Prostate gland (tissue), 2 donors: Measurements from ENCODE around the gene DIPK1C. TPM values are rescaled to one million over a fixed set of nuclear protein-coding genes. Genes with fewer than 3 reads are reported as not detected.

Experiments
- DNase-seq: peaks from one replicate; pipeline ENCODE4 v3.0.0-alpha.2; 2019; ENCODE audit warnings: low spot score
- H3K27ac ChIP-seq, 2 donors: fragments of 200-600 bp; sonication (generic); 2 replicates each; pipeline ENCODE4 v1.5.1; 2017 to 2019
- H3K27me3 ChIP-seq: fragments of 200-600 bp; sonication (generic); replicated peaks from 2 replicates; pipeline ENCODE4 v1.5.1; 2019; ENCODE audit not compliant: insufficient read depth
- H3K36me3 ChIP-seq, 2 donors: fragments of 200-600 bp; sonication (generic); 1 replicate in 1 of 2; 2 replicates in 1 of 2; pipeline versions ENCODE4 v1.5.1 to v1.8.1; 2017 to 2019
- H3K4me1 ChIP-seq: fragments of 200-600 bp; sonication (generic); replicated peaks from 2 replicates; pipeline ENCODE4 v1.5.1; 2019
- H3K4me3 ChIP-seq, 2 donors: fragments of 200-600 bp; sonication (generic); 2 replicates each; pipeline ENCODE4 v1.5.1; 2017 to 2019
- H3K9me3 ChIP-seq: fragments of 200-600 bp; sonication (generic); 2 replicates; pipeline ENCODE4 v1.5.1; 2017
- CTCF ChIP-seq, 4 experiments: fragments of 200-600 bp in 2 of 4; fragments of 450-650 bp in 2 of 4; sonication (generic) in 2 of 4; IDR thresholded peaks; 1 replicate in 3 of 4; 2 replicates in 1 of 4; pipeline ENCODE4 v1.5.1; 2016 to 2019; ENCODE audit warnings: antibody characterized with exemption in 4 of 4, mild to moderate bottlenecking in 2 of 4, moderate library complexity in 2 of 4
- POLR2A ChIP-seq: fragments of 450-650 bp; IDR thresholded peaks from one replicate; pipeline ENCODE4 v1.6.1; 2016; ENCODE audit warnings: antibody characterized with exemption, mild to moderate bottlenecking
- POLR2AphosphoS5 ChIP-seq: sonication (generic); formaldehyde crosslinking; IDR thresholded peaks from one replicate; pipeline ENCODE4 v1.6.1; 2017; ENCODE audit warnings: antibody characterized with exemption
- WGBS: methylation state at CpG from one replicate; pipeline ENCODE4 v1.1.5; 2018; 5-methylcytosine and 5-hydroxymethylcytosine counted together
- intact Hi-C: fragments of 100-400 bp; cut with DNase I; formaldehyde crosslinking; loops from one replicate; pipeline ENCODE4 v1.14.2; 2022
- total RNA-seq, 2 donors: library from RNA; depleted of rRNA; stranded (reverse); fragments of >200 nt; gene quantifications; one replicate each; pipeline ENCODE4 v1.1.0, GENCODE V29; 2016

The DIPK1C gene
- total RNA-seq, 2 donors from 2014 or later = 10.8 TPM; not detected in 1

GRCh38 chr18:74422541-74422940 is 34.6 kb downstream of the DIPK1C start:
- WGBS = 87% methylated on average over 3 of the region's 3 CpGs
- TF ChIP-seq POLR2A (no peak), POLR2AphosphoS5 (no peak), CTCF (IDR thresholded peaks at IDR 0.05) (no peak)
- no peaks in the 10 kb centered on the region for H3K27me3 ChIP-seq
- no peaks in the 10 kb centered on the region for H3K9me3 ChIP-seq
- no peaks in the 10 kb centered on the region for H3K36me3 ChIP-seq
- no peak for DNase-seq
- H3K4me3 ChIP-seq = no peak overlapping the region
- intact Hi-C loops = no loop called here
- no peaks in the 10 kb centered on the region for H3K4me1 ChIP-seq
- no peak overlapping the region for H3K27ac ChIP-seq

GRCh38 chr18:74420926-74421325 is 36.2 kb downstream of the DIPK1C start:
- H3K36me3 ChIP-seq = no peaks in the 10 kb centered on the region
- no peak for TF ChIP-seq POLR2AphosphoS5
- TF ChIP-seq POLR2A = no peak
- no peak for TF ChIP-seq CTCF (IDR thresholded peaks at IDR 0.05)
- no peaks in the 10 kb centered on the region for H3K27me3 ChIP-seq
- H3K27ac ChIP-seq = no peak overlapping the region
- H3K9me3 ChIP-seq = no peaks in the 10 kb centered on the region
- intact Hi-C loops = no loop called here
- H3K4me1 ChIP-seq = no peaks in the 10 kb centered on the region
- no peak for DNase-seq
- H3K4me3 ChIP-seq = no peak overlapping the region
- 85% methylated on average over 5 of the region's 5 CpGs for WGBS

- Histone ChIP-seq H3K4me1 (no peaks in the 10 kb centered on the region), H3K27ac (no peak overlapping the region), H3K4me3 (no peak overlapping the region), H3K36me3 (no peaks in the 10 kb centered on the region), H3K27me3 (no peaks in the 10 kb centered on the region), H3K9me3 (no peaks in the 10 kb centered on the region)
- TF ChIP-seq CTCF (IDR thresholded peaks at IDR 0.05) = no peak
- TF ChIP-seq POLR2AphosphoS5 = no peak
- no peak for TF ChIP-seq POLR2A
- no peak for DNase-seq
- 42% methylated on average over 2 of the region's 2 CpGs for WGBS
- intact Hi-C loops = no loop called here
Observed at GRCh38 chr18:74420481-74420880, 36.6 kb downstream of the DIPK1C start.

- H3K9me3 ChIP-seq = no peaks in the 10 kb centered on the region
- intact Hi-C loops = no loop called here
- no peak for TF ChIP-seq CTCF (IDR thresholded peaks at IDR 0.05)
- TF ChIP-seq POLR2AphosphoS5 = no peak
- TF ChIP-seq POLR2A = no peak
- WGBS = 84% methylated on average over 4 of the region's 4 CpGs
- DNase-seq = no peak
- H3K27ac ChIP-seq = no peak overlapping the region
- H3K36me3 ChIP-seq = no peaks in the 10 kb centered on the region
- H3K4me1 ChIP-seq = no peaks in the 10 kb centered on the region
- H3K4me3 ChIP-seq = no peak overlapping the region
- no peaks in the 10 kb centered on the region for H3K27me3 ChIP-seq
Observed at GRCh38 chr18:74419761-74420160, 37.3 kb downstream of the DIPK1C start.

- TF ChIP-seq POLR2A = no peak
- no peak for TF ChIP-seq POLR2AphosphoS5
- TF ChIP-seq CTCF (IDR thresholded peaks at IDR 0.05) = no peak
- Histone ChIP-seq H3K9me3 (no peaks in the 10 kb centered on the region), H3K36me3 (no peaks in the 10 kb centered on the region), H3K4me1 (no peaks in the 10 kb centered on the region), H3K27me3 (no peaks in the 10 kb centered on the region), H3K4me3 (no peak overlapping the region), H3K27ac (no peak overlapping the region)
- 30% methylated on average over 2 of the region's 2 CpGs for WGBS
- intact Hi-C loops = no loop called here
- DNase-seq = no peak
Observed at GRCh38 chr18:74418023-74418422, 39.1 kb downstream of the DIPK1C start.
